ENCODE measurements around the gene LSM5. TPM values are rescaled to one million over a fixed set of nuclear protein-coding genes. Genes with fewer than 3 reads are reported as not detected.

LSM5 gene
- total RNA-seq, 1 donor from 2014 or later, result 48.4 TPM

DNA sequence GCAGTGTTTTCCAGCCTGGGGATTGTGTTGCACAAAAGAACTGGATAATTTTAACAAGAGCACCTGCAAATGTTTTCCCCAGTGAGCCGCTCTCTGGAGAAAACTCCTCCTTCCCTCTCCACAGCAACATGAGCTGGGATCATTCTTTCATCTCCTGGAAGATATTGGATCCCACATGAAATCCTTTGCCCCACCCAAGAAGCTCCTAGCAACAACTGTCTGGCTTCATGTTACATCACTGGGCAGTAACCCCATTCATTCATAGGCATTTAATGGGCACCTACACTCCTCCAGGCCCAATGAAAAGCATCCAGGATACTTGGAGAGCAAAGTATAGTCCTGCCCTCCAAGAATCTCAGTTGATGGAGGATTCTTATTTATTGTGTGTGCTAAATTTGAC is 27.2 kb downstream of the LSM5 start:
- DNase-seq (ENCODE audit: low spot score), result no peak

DNA sequence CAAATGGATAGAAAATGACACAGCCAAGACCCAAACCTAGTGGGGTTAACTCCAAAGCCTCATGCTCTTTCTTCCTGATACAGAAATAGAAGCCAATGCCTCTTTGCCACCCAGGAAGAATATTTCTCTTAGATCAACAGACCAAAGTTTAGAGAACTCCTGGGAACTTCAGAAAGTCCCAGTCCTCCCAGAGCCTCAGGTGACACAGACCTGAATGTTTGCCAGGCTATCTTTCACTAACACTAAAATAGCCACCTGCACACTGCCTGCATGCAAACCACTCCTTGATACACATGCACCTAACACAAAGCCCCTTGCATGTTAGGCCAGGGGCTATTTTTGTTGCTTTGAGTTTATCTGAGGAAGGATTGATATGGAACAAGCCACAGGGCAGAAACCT is 27.7 kb downstream of the LSM5 start:
- DNase-seq (ENCODE audit: low spot score), result no peak

DNA sequence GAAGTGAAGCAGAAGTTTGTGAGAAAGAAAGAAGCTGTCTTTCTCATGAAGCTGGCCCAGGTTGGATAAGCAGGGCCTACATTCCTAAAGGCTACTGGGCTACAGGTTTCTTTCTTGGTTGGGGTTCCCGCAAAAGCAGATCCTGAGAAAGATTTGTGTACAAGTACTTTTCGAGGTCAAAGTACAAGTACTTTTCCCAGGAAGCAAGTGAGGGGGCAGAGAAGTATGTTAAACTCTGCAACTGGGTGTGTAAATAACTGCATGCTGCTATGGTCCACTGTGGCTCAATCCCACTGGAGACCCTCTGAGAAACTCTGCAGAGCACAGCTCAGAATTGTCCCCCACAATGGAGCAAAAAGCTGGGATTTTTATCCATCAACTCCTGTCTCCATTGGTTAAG is 28.7 kb downstream of the LSM5 start:
- DNase-seq (ENCODE audit: low spot score), result no peak

DNA sequence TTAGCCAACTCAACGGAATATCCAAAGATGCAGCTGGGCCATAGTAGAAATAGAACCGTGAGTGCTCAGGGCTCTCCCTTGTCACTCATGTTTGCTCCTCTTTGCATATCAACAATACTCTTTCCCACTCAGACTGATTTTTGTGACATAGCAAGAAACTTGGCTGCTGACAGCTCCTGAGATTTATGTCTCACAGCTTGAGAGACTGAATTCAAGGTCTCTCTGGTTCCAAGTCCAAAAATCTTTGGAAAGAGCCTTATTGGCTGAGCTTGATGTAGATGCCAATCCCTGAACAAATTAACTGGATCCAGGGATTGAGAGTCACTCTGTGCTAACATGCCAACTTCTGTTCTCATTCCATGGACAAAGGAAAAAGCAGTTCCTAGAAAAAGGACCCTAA is 30.4 kb downstream of the LSM5 start:
- DNase-seq (ENCODE audit: low spot score), result no peak

DNA sequence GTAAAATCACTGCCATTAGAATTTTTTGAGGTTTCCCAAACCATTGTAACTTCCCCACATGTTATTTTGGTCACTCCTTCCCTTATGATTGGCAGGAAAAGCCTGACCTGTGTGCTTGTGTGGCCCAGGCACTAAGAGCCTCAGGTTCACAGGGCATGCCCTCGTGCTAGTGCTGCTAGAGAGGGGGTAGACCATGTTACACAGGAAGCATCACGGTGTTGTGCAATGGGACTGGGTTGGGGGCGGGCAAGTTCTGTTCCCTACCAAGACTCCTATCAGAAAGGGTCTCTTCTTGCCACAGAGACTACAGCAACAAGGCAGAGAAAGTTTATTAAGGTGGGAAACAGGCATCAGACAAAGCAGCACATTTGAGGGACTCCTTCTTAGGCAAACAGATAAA is 32.2 kb downstream of the LSM5 start:
- DNase-seq (ENCODE audit: low spot score), result no peak

DNA sequence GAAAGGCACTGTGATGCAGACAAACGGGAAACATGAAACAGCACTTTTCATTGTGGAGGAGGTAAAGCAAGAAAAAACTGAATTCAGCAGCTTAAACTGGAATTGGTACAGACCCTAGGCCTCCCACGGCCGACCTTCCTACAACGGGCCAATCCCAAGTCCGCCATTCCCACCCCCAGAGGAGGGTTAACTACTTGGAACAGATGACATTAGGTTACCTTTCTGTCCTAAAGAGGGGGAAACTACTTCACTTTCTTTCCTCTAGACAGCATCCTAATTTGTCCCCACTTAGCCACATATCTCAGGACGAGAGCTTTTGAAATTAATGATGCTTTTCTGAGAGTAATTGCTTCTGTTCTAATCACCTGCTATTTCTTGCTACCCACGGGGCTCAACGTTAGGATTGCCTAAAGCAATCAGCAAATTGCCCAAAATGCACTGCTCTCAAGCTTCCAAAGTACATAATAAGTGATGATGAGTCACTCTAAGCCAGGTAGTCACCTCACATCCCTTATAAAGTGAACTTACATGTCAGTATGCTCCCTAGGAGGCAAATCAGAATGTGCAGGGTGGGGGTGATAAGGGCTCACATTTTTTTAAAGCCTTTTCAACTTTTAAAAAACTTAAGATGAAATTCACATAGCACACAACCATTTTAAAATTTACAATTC is 36.7 kb downstream of the LSM5 start:
- no peak for DNase-seq (ENCODE audit: low spot score)

DNA sequence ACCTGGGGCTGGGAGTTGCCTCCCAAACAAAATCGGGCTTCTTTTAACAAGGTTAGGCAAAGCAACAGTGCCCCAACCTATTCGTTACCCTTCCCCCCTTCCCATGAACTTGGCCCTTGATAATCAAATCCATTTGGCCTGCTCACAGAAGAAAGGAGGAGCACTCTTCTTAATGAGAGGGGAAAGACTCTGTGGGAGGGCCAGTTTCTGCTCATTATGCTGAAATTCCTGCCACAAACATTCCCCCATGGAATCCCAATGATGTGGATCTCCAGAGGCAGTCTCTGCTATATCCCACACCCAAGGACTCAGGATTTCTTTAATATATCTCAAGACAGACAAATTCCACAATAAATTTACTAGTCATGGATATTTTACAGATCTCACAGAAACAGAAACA is 43.0 kb downstream of the LSM5 start:
- DNase-seq (ENCODE audit: low spot score), result no peak

DNA sequence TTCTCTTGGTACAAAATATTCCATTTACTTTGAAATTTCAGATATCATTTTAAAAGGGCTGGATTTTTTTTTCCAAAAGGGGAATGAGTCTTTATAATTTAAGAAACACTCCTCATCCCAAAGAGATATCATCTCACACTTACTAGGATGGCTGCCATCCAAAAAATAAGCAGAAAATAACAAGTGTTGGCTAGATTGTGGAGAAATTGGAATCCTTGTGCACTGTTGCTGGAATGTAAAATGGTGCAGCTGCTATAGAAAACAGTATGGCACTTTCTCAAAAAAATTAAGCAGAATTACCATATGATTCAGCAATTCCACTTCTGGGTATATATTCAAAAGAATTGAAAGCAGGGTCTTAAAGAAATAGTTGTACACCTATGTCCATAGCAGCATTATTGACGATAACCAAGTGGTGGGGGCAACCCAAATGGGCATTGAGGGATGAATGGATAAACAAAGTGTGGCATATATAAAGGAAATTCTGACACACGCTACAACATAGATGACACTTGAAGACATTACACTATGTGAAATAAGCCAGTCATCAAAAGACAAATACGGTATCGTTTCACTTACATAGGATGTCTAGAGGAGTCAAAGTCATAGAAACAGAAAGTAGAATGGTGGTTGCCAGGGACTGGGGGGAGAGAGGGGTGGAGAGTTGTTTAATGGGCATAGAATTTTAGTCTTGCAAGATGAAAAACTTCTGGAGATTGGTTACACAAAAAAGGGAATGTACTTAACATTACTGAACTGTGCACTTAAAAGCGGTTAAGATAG is 53.8 kb downstream of the LSM5 start:
- no peak for DNase-seq (ENCODE audit: low spot score)

Other genes with a start within 250 kb of the LSM5 start
- gene AVL9, start 5.1 kb upstream of the LSM5 start, total RNA-seq, result 61.2 TPM

Measured in ureter (tissue), 1 donor.